ENCODE results near the gene TNFRSF8. TPM values are rescaled to one million over a fixed set of nuclear protein-coding genes. Genes with fewer than 3 reads are reported as not detected.

TNFRSF8 gene
- total and polyA plus RNA-seq, 2 donors (not counting 1 experiment from before 2014, with no cell fraction given): 0.05 TPM; not detected in 1

DNA sequence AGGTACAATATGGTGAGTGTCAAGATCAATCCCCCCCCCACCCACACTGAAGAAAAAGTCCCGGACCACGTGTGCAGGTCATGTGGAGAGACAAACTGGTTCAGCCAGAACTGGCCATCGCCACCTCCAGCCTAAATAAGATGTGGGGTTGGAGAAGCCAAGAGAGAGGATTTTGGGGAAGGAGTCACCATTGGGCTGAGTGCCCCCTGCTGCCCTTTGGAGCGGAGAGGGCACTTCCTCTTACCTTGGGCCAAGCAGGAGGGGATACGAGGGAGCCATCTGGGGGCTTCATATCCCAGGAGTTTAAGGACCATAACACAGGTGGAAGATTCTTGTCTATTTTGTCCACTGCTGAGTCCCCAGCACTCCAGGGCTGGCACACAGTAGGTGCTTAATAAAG lies 101.1 kb downstream of the TNFRSF8 start:
- peaks cover 1% of the 10 kb centered on the region for H3K36me3 ChIP-seq (ENCODE audit: control insufficient read depth, insufficient read depth, low read length)
- no peak for TF ChIP-seq EZH2 (IDR thresholded peaks at IDR 0.05; ENCODE audit: low read length, missing control alignments)
- TF ChIP-seq, protein P1, sequence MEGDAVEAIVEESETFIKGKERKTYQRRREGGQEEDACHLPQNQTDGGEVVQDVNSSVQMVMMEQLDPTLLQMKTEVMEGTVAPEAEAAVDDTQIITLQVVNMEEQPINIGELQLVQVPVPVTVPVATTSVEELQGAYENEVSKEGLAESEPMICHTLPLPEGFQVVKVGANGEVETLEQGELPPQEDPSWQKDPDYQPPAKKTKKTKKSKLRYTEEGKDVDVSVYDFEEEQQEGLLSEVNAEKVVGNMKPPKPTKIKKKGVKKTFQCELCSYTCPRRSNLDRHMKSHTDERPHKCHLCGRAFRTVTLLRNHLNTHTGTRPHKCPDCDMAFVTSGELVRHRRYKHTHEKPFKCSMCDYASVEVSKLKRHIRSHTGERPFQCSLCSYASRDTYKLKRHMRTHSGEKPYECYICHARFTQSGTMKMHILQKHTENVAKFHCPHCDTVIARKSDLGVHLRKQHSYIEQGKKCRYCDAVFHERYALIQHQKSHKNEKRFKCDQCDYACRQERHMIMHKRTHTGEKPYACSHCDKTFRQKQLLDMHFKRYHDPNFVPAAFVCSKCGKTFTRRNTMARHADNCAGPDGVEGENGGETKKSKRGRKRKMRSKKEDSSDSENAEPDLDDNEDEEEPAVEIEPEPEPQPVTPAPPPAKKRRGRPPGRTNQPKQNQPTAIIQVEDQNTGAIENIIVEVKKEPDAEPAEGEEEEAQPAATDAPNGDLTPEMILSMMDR (conservative IDR thresholded peaks at IDR 0.05 in 1 of 2, IDR thresholded peaks at IDR 0.05 in 1 of 2; ENCODE audit: low read depth in 1 of 2, low read length in 2 of 2): no peak

DNA sequence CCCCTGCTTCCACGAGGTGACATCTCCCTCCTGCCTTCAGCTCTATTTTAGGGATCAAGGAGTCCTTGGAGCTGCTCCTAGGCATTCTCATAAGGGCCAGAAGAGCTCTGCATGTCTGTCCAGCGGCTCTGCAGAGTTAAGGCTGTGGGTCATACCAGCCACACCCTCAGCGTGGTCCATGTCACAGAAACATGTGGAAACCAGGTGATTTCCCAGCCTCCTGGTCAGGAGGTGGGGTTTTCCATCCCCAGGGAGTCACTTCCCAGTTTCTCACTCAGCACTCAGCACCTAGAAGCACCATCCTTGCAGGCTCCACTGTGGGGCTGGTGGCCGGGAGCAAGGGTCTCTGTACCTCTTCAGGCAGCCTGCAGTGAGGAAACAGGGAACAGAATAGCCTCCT lies 102.2 kb downstream of the TNFRSF8 start:
- no peak overlapping the region for H3K9ac ChIP-seq (ENCODE audit: insufficient read depth, low read length)
- H4K20me1 ChIP-seq (ENCODE audit: control insufficient read depth, extremely low read depth, insufficient read depth, low read length): no peaks in the 10 kb centered on the region
- H3K4me1 ChIP-seq (ENCODE audit: control insufficient read depth, extremely low read depth, insufficient read depth, low read length): peaks cover 16% of the 10 kb centered on the region
- H3K4me3 ChIP-seq (replicated peaks in 1 of 4; ENCODE audit: control extremely low read depth in 1 of 4, insufficient read depth in 1 of 4, low read depth in 3 of 4, low read length in 4 of 4): no peak overlapping the region
- no peaks in the 10 kb centered on the region for H3K27me3 ChIP-seq (ENCODE audit: control insufficient read depth, insufficient read depth, low read length)
- no peak overlapping the region for H3K27ac ChIP-seq (ENCODE audit: insufficient read depth, low read length)
- DNase-seq (ENCODE audit: low read depth in 2 of 2): no peak
- H3K4me2 ChIP-seq (ENCODE audit: extremely low read depth, insufficient read depth, low read length): no peak overlapping the region
- H3K9me3 ChIP-seq (ENCODE audit: control insufficient read depth, insufficient read depth, low read depth, low read length): no peaks in the 10 kb centered on the region
- H2AFZ ChIP-seq (ENCODE audit: low read length): no peak overlapping the region
- peaks cover 2% of the 10 kb centered on the region for H3K36me3 ChIP-seq (ENCODE audit: control insufficient read depth, insufficient read depth, low read length)
- peaks cover 31% of the 10 kb centered on the region for H3K79me2 ChIP-seq (ENCODE audit: control insufficient read depth, insufficient read depth, low read length)
- no peak for TF ChIP-seq EZH2 (IDR thresholded peaks at IDR 0.05; ENCODE audit: low read length, missing control alignments)
- TF ChIP-seq, protein P1 (conservative IDR thresholded peaks at IDR 0.05 in 1 of 2, IDR thresholded peaks at IDR 0.05 in 1 of 2; ENCODE audit: low read depth in 1 of 2, low read length in 2 of 2): no peak

More for the DNA sequence above, 101.1 kb downstream of the TNFRSF8 start:
- H3K4me1 ChIP-seq (ENCODE audit: control insufficient read depth, extremely low read depth, insufficient read depth, low read length): peaks cover 16% of the 10 kb centered on the region
- no peaks in the 10 kb centered on the region for H3K27me3 ChIP-seq (ENCODE audit: control insufficient read depth, insufficient read depth, low read length)
- H2AFZ ChIP-seq (ENCODE audit: low read length): no peak overlapping the region
- no peak for DNase-seq (ENCODE audit: low read depth in 2 of 2)
- no peak overlapping the region for H3K9ac ChIP-seq (ENCODE audit: insufficient read depth, low read length)
- H3K4me3 ChIP-seq (replicated peaks in 1 of 4; ENCODE audit: control extremely low read depth in 1 of 4, insufficient read depth in 1 of 4, low read depth in 3 of 4, low read length in 4 of 4): no peak overlapping the region
- no peak overlapping the region for H3K4me2 ChIP-seq (ENCODE audit: extremely low read depth, insufficient read depth, low read length)
- peaks cover 21% of the 10 kb centered on the region for H3K79me2 ChIP-seq (ENCODE audit: control insufficient read depth, insufficient read depth, low read length)
- H4K20me1 ChIP-seq (ENCODE audit: control insufficient read depth, extremely low read depth, insufficient read depth, low read length): no peaks in the 10 kb centered on the region
- no peak overlapping the region for H3K27ac ChIP-seq (ENCODE audit: insufficient read depth, low read length)
- no peaks in the 10 kb centered on the region for H3K9me3 ChIP-seq (ENCODE audit: control insufficient read depth, insufficient read depth, low read depth, low read length)

DNA sequence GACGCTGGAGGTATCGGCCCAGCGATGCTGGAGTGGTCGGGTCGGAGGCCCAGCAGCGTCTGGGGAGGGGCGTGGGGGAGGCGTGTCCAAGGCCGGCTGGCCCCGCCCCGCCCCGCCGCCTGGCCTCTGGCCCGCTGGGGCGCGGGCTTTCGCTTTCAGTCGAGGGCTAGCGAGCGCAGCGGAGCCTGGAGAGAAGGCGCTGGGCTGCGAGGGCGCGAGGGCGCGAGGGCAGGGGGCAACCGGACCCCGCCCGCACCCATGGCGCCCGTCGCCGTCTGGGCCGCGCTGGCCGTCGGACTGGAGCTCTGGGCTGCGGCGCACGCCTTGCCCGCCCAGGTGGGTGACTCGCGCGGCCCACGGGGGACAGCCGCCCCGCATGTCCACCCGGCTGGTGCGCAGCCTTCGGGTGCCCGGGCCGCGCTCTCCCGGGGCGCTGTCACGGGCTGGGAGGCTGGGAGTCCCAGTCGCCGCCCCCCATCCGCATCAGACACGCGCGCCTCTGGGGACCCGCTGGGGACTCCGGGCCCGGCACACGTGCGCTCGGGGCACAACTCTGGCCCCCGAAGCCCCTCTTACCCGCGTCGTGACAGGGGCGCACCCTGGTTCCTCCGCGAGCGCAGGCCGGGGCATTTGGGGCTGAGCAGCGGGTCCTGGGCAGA lies 103.9 kb downstream of the TNFRSF8 start, which contains the start of gene TNFRSF1B:
Gene TNFRSF1B (plus strand): TSS at position 158 of the 659 bp plus-strand sequence. CDS start 101 bp downstream, at position 259.
- Histone ChIP-seq H3K79me2 (ENCODE audit: control insufficient read depth, insufficient read depth, low read length) (peaks cover 41% of the 10 kb centered on the region), H3K27ac (ENCODE audit: insufficient read depth, low read length) (peak within 1 kb of the TSS; percentile 68), H3K4me2 (ENCODE audit: extremely low read depth, insufficient read depth, low read length) (peak within 1 kb of the TSS; percentile 90), H3K36me3 (ENCODE audit: control insufficient read depth, insufficient read depth, low read length) (peaks cover 2% of the 10 kb centered on the region), H2AFZ (ENCODE audit: low read length) (peak within 1 kb of the TSS; percentile 19), H3K4me1 (ENCODE audit: control insufficient read depth, extremely low read depth, insufficient read depth, low read length) (peaks cover 6% of the 10 kb centered on the region), H3K9ac (ENCODE audit: insufficient read depth, low read length) (peak within 1 kb of the TSS; percentile 76), H3K9me3 (ENCODE audit: control insufficient read depth, insufficient read depth, low read depth, low read length) (no peaks in the 10 kb centered on the region), H3K4me3 (replicated peaks in 1 of 4; ENCODE audit: control extremely low read depth in 1 of 4, insufficient read depth in 1 of 4, low read depth in 3 of 4, low read length in 4 of 4) (peak within 1 kb of the TSS; percentile 57 to 81 (median 76)), H4K20me1 (ENCODE audit: control insufficient read depth, extremely low read depth, insufficient read depth, low read length) (no peaks in the 10 kb centered on the region), H3K27me3 (ENCODE audit: control insufficient read depth, insufficient read depth, low read length) (no peaks in the 10 kb centered on the region)
- DNase-seq (ENCODE audit: low read depth in 2 of 2): peak in 1 of 2 donors; percentile 17
- TF ChIP-seq EZH2 (IDR thresholded peaks at IDR 0.05; ENCODE audit: low read length, missing control alignments): no peak
- TF ChIP-seq, protein P1 (conservative IDR thresholded peaks at IDR 0.05 in 1 of 2, IDR thresholded peaks at IDR 0.05 in 1 of 2; ENCODE audit: low read depth in 1 of 2, low read length in 2 of 2): no peak
